T-helper 2 cell treated with Interferon-gamma antibody and Interleukin-4, amounts not matched to agents 5 μg/mL and 100 μg/mL, for 36 hours (primary cell): ENCODE measurements around the gene PRKN.
"Not testable (repeated sequence)": the region's sequence is repeated elsewhere in the genome, so short reads cannot be mapped to it uniquely, and the experiment has no call there.

Source experiments
- DNase-seq: peaks from one replicate; pipeline ENCODE4 v3.0.0; 2021; ENCODE audit warnings: low spot score
- H3K27ac Mint-ChIP-seq: one replicate; pipeline ENCODE4 v1.8.0; 2021; ENCODE audit warnings: mild to moderate bottlenecking, mixed read lengths
- H3K27me3 Mint-ChIP-seq: one replicate; pipeline ENCODE4 v1.8.0; 2021; ENCODE audit warnings: low read depth, mixed read lengths
- H3K36me3 Mint-ChIP-seq: one replicate; pipeline ENCODE4 v1.8.0; 2021; ENCODE audit warnings: low read depth, mixed read lengths
- H3K4me1 Mint-ChIP-seq: one replicate; pipeline ENCODE4 v1.8.0; 2021; ENCODE audit warnings: low read depth, mixed read lengths
- H3K4me3 Mint-ChIP-seq: one replicate; pipeline ENCODE4 v1.8.0; 2022; ENCODE audit warnings: mild to moderate bottlenecking, moderate library complexity, mixed read lengths
- H3K9me3 Mint-ChIP-seq: one replicate; pipeline ENCODE4 v1.8.0; 2021; ENCODE audit warnings: mixed read lengths

The PRKN gene

DNA sequence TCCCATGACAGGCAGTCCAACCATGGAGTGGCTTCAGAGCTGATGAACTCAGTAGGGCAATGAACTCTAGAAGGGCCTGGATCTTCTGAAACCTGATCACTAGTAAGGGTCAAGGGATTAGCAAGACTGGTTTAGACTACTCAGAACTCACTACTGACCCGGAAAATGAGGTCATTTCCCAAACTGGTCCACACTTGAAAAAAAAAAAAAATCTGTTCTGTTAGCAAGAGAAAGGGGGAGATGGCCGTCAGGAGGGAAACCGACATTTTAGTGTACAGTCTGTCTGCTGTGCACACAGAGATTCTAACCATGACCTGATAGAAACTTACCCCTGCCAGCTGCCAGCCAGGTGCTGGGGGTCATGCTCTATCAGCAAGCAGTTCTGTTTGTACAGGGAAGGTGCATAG lies 1191.3 kb downstream of the PRKN start:
- no peak for DNase-seq
- H3K27me3 Mint-ChIP-seq = no peaks in the 10 kb centered on the region
- H3K27ac Mint-ChIP-seq = no peak overlapping the region
- no peaks in the 10 kb centered on the region for H3K36me3 Mint-ChIP-seq
- H3K9me3 Mint-ChIP-seq = no peaks in the 10 kb centered on the region
- H3K4me1 Mint-ChIP-seq = no peaks in the 10 kb centered on the region
- no peak overlapping the region for H3K4me3 Mint-ChIP-seq

DNA sequence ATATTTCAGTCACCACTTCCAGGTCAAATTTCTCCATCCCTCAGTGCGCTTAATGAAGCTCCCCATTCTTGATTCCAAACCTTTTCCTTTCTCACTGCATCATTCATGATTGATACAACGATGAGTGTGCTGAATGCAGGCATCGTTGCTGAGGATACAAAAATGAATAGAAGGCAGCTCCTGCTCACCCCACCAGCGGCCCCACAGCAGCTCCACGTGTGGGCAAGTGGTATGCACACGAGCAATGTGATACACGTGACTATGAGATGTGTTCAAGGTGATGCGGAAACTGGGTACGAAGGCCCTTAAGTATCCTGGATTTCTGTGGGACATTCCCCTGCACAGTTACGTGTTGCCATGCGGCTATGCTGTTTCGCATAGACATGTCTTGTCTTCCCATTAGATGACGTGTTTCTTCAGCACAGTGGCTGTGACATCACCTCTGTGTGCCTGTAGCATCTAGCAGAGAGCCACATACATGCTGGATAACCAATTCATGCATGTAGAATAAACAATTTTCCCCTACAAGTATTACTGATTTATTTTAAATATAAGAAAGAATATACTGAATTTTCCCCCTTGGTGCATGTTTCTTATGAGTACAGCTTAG lies 1193.2 kb downstream of the PRKN start:
- no peak for DNase-seq
- Mint-ChIP-seq H3K4me3 (no peak overlapping the region), H3K9me3 (no peaks in the 10 kb centered on the region), H3K36me3 (no peaks in the 10 kb centered on the region), H3K4me1 (no peaks in the 10 kb centered on the region), H3K27me3 (no peaks in the 10 kb centered on the region), H3K27ac (no peak overlapping the region)

DNA sequence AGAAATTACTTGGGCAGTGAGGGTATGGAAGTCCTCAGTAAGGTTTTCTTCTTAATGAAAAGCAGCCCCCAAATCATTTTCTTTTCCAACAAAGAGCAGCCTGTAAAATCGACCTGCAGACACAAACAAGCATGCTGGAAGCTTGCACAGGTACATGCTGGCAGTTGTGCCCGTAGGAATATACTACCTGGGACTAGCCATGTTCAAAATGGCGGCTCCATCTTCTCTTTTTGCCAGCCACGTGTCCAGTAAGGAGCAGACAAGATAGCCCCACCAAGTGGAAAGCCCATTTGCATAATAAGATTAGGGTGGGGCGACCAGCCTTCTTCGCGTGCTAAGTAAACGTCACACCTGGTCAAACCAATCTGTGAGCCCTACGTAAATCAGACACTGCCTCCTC lies 1194.3 kb downstream of the PRKN start:
- H3K9me3 Mint-ChIP-seq = no peaks in the 10 kb centered on the region
- H3K4me3 Mint-ChIP-seq = no peak overlapping the region
- no peak for DNase-seq
- H3K4me1 Mint-ChIP-seq = no peaks in the 10 kb centered on the region
- H3K27me3 Mint-ChIP-seq = no peaks in the 10 kb centered on the region
- no peak overlapping the region for H3K27ac Mint-ChIP-seq
- H3K36me3 Mint-ChIP-seq = no peaks in the 10 kb centered on the region

DNA sequence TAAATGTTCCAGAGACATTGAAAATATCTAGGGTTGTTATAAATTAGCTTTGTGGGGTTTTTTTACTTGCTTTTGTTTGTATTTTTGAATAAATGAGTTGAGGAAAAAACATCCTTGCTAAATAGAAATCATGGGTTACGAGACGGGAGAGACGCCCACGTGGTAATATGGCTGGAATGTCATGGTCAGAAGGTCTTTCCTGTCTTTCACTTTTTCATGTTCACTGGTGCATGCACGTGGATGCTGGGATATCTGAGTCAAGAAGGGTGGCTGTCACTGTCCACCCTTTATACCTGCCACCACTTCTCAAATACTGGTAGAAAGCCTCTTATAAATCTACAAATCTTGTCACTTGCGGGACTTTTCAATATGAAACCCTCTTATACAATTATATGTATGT lies 1195.0 kb downstream of the PRKN start:
- no peak overlapping the region for H3K27ac Mint-ChIP-seq
- no peak for DNase-seq
- no peaks in the 10 kb centered on the region for H3K4me1 Mint-ChIP-seq
- H3K4me3 Mint-ChIP-seq = no peak overlapping the region
- H3K27me3 Mint-ChIP-seq = no peaks in the 10 kb centered on the region
- H3K36me3 Mint-ChIP-seq = no peaks in the 10 kb centered on the region
- no peaks in the 10 kb centered on the region for H3K9me3 Mint-ChIP-seq

DNA sequence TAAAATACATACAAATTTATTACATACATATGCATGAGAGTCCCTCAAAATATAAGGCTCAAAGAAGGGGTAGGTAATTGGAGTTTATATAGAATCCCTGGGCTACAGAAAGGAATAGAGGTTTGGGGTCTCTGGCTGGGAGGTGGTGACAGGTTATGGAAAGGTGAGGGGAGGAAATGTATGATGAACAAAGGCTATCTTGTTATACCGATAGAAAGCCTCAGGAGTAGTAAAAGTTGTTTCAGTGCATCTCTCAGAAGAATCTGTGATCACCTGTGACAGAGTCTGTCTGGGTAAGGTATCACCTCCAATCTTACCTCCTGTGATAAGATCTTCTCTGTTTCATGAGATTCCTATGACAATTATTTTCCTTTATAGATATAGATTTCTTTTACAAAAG lies 1200.8 kb downstream of the PRKN start:
- no peaks in the 10 kb centered on the region for H3K4me1 Mint-ChIP-seq
- no peak for DNase-seq
- H3K9me3 Mint-ChIP-seq = no peaks in the 10 kb centered on the region
- no peak overlapping the region for H3K27ac Mint-ChIP-seq
- no peaks in the 10 kb centered on the region for H3K27me3 Mint-ChIP-seq
- H3K4me3 Mint-ChIP-seq = no peak overlapping the region
- H3K36me3 Mint-ChIP-seq = no peaks in the 10 kb centered on the region

DNA sequence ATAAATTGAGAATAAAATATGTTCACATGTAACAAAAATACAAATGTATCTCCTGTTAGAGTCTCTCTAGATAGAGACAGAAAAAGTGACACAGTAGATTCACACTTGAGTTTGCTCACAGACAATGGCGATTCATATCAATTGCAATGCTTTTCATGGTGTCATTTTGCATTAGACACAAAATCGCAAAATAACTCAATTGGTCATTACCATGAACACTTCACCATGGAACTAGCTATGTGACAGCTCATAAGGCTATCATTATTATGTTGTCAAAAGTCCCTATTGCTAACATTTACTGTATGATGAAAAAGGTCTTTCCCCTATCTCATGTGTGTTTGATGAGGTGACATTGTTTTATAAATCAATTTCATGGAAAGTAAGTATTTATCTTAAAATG lies 1204.2 kb downstream of the PRKN start:
- Mint-ChIP-seq H3K9me3 (no peaks in the 10 kb centered on the region), H3K27ac (no peak overlapping the region), H3K27me3 (no peaks in the 10 kb centered on the region), H3K4me1 (no peaks in the 10 kb centered on the region), H3K36me3 (no peaks in the 10 kb centered on the region), H3K4me3 (no peak overlapping the region)
- DNase-seq = no peak

DNA sequence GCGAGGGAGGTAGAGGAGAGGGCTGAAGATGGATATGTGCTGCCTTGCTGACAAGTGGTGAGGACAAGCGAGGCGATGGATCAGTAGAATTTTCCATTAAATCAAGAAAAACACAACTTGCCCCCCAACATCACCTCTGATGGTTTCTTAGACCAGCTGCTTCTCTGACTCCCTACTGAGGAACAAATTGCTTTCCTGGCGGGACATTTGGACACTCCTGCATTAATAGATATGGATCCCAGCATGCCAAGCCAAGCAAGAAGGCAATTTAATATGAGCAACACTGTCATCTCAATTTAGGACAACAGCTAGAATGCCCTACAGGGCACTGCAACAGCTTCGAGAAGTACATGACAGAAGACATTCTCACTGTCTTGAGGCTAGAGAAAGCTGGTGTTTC lies 1205.3 kb downstream of the PRKN start:
- H3K4me3 Mint-ChIP-seq = no peak overlapping the region
- no peaks in the 10 kb centered on the region for H3K36me3 Mint-ChIP-seq
- H3K27me3 Mint-ChIP-seq = no peaks in the 10 kb centered on the region
- DNase-seq = no peak
- no peaks in the 10 kb centered on the region for H3K9me3 Mint-ChIP-seq
- no peak overlapping the region for H3K27ac Mint-ChIP-seq
- H3K4me1 Mint-ChIP-seq = no peaks in the 10 kb centered on the region

DNA sequence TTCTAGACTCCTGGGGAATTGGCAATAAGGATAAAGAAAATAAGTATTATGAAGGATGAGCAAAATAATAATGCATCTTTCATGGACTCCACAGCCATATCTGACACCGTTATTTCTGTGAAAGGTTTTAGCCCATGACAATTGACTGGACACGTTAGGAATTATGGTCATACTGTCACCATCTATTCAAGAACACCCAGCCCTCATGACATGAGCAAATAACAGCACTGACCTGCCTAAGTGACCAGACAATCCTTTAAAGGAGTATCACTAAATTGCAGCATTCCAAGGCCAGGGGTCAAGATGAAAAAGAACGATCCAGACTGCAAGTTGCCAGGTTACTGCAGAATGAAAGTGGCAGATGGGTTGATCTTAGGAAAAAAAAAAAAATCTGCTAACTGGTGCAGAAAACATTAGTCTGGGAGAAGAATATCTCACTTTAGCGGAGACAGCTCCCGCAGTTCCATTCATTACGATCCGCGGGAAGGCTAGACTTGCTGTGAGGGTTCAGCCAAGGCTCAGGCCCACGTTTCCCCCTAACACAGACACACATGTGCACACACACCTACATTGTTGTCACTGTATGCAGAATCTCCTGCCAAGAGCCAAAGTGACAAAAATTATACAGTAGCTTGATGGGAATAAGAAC lies 1216.0 kb downstream of the PRKN start:
- no peak for DNase-seq
- no peak overlapping the region for H3K4me3 Mint-ChIP-seq
- no peaks in the 10 kb centered on the region for H3K27me3 Mint-ChIP-seq
- no peaks in the 10 kb centered on the region for H3K9me3 Mint-ChIP-seq
- H3K27ac Mint-ChIP-seq = no peak overlapping the region
- no peaks in the 10 kb centered on the region for H3K36me3 Mint-ChIP-seq
- H3K4me1 Mint-ChIP-seq = no peaks in the 10 kb centered on the region

DNA sequence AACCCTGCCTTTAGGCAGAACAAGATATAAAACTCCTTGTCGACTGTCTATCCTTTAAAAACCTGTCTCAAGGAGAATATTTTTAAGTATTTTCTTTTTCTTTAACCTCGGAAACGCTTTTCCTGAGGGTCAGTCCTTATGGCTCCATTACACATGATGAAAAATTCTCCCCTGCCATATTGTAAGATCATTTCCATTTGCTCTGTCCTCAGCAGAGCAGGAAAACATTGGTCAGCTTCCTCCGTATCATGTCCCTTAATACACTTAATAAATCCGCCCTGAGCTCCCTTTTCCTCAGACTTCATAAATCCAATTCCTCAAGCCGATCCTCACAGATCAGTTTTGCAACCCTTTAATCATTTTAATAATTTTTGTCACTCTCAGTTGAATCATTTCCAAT lies 1219.2 kb downstream of the PRKN start:
- Mint-ChIP-seq H3K4me1 (no peaks in the 10 kb centered on the region), H3K27ac (no peak overlapping the region), H3K4me3 (no peak overlapping the region), H3K36me3 (no peaks in the 10 kb centered on the region), H3K27me3 (no peaks in the 10 kb centered on the region), H3K9me3 (no peaks in the 10 kb centered on the region)
- no peak for DNase-seq

DNA sequence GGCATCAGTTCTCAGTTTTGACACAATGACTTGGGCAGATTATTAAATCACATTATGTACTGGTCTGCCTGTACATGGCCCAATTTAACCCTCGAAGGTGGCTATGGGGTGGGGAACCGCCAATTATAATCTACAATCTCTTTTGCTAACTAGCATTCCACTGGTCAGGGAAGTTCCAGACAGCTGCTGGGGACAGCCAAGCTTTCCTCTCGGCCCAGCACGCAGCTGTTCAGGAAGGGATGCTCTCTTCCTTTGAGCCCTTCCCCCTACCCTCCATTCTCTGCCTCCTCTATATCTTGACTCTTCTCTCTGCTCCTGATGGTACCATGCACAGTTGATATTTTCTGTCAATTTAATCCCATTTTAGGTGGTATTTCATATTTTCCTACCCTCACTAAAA lies 1220.2 kb downstream of the PRKN start:
- no peak for DNase-seq

DNA sequence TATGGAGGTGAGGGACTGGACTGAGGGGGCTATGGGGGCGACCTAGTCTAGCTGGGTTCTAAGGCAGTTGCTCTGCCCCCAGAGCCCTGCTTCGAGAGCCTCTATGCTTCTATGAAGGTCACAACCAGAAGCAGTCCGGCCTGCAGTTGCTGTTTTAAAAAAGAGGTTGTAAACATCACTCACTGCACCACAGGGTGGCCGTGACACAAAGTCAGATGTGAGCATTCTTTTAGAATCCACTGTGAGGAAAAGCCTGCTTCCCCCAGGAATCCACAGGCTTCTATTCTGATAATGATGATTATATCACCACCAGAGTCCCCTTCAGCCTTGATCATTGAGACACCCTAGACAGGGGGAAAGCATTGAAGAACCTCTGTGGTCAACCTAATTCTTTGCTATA lies 1224.0 kb downstream of the PRKN start:
- Mint-ChIP-seq H3K4me1 (no peaks in the 10 kb centered on the region), H3K36me3 (no peaks in the 10 kb centered on the region), H3K9me3 (no peaks in the 10 kb centered on the region), H3K27ac (no peak overlapping the region), H3K27me3 (no peaks in the 10 kb centered on the region), H3K4me3 (no peak overlapping the region)
- DNase-seq = no peak

More for the DNA sequence above, 1220.2 kb downstream of the PRKN start:
- Mint-ChIP-seq H3K27ac (no peak overlapping the region), H3K4me1 (no peaks in the 10 kb centered on the region), H3K9me3 (no peaks in the 10 kb centered on the region), H3K36me3 (no peaks in the 10 kb centered on the region), H3K4me3 (no peak overlapping the region), H3K27me3 (no peaks in the 10 kb centered on the region)

DNA sequence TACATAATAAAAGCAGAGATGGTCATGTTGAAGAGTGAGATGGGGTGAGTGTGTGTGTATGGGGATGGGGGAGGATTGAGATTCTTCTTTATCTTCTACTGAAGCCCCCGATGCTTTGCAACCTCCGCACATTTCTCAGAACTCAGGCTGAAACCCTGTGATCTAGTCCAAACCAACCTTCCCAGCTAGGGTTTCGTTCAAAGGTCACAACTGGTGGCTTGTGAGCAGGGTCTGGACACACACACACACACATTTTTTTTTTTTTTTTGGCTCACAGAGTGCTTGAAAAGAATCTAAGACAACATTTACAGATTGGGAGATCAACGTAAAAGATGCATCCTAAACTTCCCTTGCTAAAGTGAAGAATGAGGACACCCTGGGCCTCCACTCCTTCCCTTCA lies 1228.7 kb downstream of the PRKN start:
- no peak overlapping the region for H3K4me3 Mint-ChIP-seq
- no peaks in the 10 kb centered on the region for H3K27me3 Mint-ChIP-seq
- no peaks in the 10 kb centered on the region for H3K36me3 Mint-ChIP-seq
- H3K9me3 Mint-ChIP-seq = no peaks in the 10 kb centered on the region
- no peaks in the 10 kb centered on the region for H3K4me1 Mint-ChIP-seq
- H3K27ac Mint-ChIP-seq = no peak overlapping the region
- no peak for DNase-seq

DNA sequence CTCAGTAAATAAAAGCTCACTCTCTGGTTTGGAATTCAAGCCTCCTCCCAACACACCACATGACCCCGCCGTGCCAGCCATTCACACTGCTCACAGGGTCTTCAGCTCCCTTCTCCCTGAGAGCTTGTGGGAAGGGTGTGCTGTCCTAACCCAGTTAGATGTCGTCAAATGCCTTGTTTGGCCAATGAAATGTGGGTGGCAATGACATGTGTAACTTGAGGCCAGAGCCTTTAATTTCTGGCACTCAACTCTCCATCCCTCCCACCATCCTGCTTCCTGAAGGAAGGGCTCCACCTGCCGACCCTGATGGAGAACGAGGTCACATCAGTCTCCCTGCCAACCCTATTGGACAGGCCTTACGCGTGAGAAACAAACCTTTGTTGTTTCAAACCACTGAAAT lies 1229.2 kb downstream of the PRKN start:
- H3K4me1 Mint-ChIP-seq = no peaks in the 10 kb centered on the region
- H3K36me3 Mint-ChIP-seq = no peaks in the 10 kb centered on the region
- H3K9me3 Mint-ChIP-seq = no peaks in the 10 kb centered on the region
- no peak overlapping the region for H3K4me3 Mint-ChIP-seq
- H3K27me3 Mint-ChIP-seq = no peaks in the 10 kb centered on the region
- no peak for DNase-seq
- H3K27ac Mint-ChIP-seq = no peak overlapping the region

DNA sequence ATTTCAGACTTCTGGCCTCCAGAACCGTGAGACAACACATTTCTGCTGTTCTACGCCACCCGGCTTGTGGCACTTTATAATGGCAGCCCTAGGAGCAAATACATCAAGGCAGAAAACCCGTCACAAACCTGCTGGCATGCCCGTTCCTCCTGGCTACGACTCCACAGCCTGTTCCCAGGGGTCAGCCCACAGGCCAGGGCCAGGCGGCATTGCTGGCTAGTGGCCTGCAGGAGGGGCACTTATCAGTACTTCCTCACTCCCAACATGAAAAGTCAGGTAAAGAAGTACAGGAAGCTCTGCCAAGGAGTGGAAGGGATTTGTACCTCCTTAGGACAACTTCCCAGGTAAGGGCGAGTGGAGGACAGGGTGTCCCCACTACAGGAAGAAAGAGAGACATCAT lies 1230.6 kb downstream of the PRKN start:
- Mint-ChIP-seq H3K9me3 (no peaks in the 10 kb centered on the region), H3K36me3 (no peaks in the 10 kb centered on the region), H3K4me1 (no peaks in the 10 kb centered on the region), H3K4me3 (no peak overlapping the region), H3K27me3 (no peaks in the 10 kb centered on the region), H3K27ac (no peak overlapping the region)
- DNase-seq = no peak

DNA sequence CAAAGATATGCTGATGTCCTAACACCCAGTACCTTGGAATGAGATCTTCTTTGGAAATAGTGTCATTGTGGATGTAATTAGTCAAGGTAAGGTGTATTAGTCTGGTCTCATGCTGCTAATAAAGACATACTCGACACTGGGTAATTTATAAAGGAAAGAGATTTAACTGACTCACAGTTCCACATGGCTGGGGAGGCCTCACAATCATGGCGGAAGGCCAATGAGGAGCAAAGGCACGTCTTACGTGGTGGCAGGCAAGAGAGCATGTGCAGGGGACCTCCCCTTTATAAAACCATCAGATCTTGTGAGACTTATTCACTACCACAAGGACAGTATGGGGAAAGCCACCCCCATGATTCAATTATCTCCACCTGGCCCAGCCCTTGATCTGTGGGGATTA lies 1231.3 kb downstream of the PRKN start:
- not testable (repeated sequence) for H3K36me3 Mint-ChIP-seq, H3K27me3 Mint-ChIP-seq, H3K9me3 Mint-ChIP-seq, H3K4me3 Mint-ChIP-seq, H3K4me1 Mint-ChIP-seq, DNase-seq, H3K27ac Mint-ChIP-seq
